ENCODE results near the gene NEURL4.

The NEURL4 gene

DNA sequence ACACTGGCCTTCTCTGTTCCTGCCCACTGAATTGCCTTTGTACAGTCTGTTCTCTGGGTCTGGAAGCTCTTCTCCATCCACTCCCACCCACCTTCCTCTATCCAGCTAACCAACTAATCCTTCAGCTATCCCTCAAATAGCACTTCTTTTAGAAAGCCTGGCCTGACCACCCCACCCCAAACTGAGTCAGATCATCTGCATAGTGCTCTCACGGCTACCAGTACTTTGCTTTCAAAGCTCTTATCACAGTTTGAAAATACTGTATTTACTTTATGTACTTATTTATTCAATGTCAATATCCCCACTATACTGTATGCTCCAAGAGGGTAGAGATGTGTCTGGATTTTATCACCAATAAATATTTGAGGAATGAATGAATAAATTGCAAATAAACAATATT, 62.4 kb downstream of the NEURL4 start:
- no peak for DNase-seq

Data from T-helper 1 cell (primary cell).